Measurements from ENCODE around the gene HS3ST3B1.

- TF ChIP-seq CTCF (IDR thresholded peaks at IDR 0.05) (no peak), POLR2AphosphoS5 (IDR thresholded peaks at IDR 0.05) (no peak), POLR2A (IDR thresholded peaks at IDR 0.05) (no peak), EP300 (IDR thresholded peaks at IDR 0.05; ENCODE audit: low read depth) (no peak)
Measured at GRCh38 chr17:14376666-14377065, 75.8 kb downstream of the HS3ST3B1 start.

All from transverse colon (tissue), 4 donors.